ENCODE results near the gene COLEC11. TPM values are rescaled to one million over a fixed set of nuclear protein-coding genes. Genes with fewer than 3 reads are reported as not detected.

Gene COLEC11
- total RNA-seq, 1 experiment from 2014 or later = 0.39 TPM

DNA sequence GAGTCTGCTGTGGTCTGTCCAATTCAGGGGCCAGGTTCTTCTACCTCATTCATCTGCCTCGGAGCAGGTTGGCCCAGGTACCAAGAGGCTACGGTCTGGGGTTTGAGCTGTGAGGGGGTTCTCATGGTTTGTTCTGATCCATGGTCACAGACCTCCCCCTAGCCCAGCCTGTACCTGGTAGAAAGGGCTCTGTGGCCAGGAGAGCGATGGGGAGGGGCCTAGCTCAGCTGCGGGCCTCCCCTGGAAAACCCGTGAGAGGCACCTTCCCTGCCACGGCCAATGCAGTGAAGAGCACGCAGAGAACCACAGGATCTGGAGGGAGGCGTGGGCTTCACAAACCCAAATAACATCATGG, 43.5 kb downstream of the COLEC11 start:
- no peak overlapping the region for H3K27ac ChIP-seq (ENCODE audit: insufficient read length, low read depth, low read length)
- no peak overlapping the region for H3K56ac ChIP-seq (ENCODE audit: insufficient read length, low read depth, low read length)
- H4K91ac ChIP-seq (ENCODE audit: insufficient read length, low read depth, low read length) = no peak overlapping the region
- Mint-ChIP-seq H3K36me3 (ENCODE audit: insufficient read depth in 1 of 3, low read depth in 3 of 3) (no peaks in the 10 kb centered on the region), H3K4me3 (no peak overlapping the region), H3K4me1 (peaks cover 7 to 11% of the 10 kb centered on the region in 2 experiments), H3K27me3 (ENCODE audit: low read depth) (peaks cover 20% of the 10 kb centered on the region), H3K27ac (no peak overlapping the region), H3K9me3 (no peaks in the 10 kb centered on the region)
- H3K18ac ChIP-seq (ENCODE audit: insufficient read length, low read depth, low read length) = no peak overlapping the region
- no peak overlapping the region for H3K4me2 ChIP-seq (ENCODE audit: insufficient read depth, insufficient read length, low read length)
- H2BK120ac ChIP-seq (ENCODE audit: low read depth, low read length, poor library complexity, severe bottlenecking) = no peak overlapping the region
- no peaks in the 10 kb centered on the region for H3K79me2 ChIP-seq (ENCODE audit: insufficient read depth, low read length)
- no peak overlapping the region for H3T11ph ChIP-seq (ENCODE audit: low read length)
- no CpG with 5 or more reads among the region's 8 CpGs for WGBS (ENCODE audit: extremely low coverage, insufficient read length, low lambda C conversion rate)
- no peak overlapping the region for H3K23ac ChIP-seq (ENCODE audit: insufficient read length, low read depth, low read length)
- no peaks in the 10 kb centered on the region for H3K79me1 ChIP-seq (ENCODE audit: insufficient read depth, low read depth, low read length, poor library complexity, severe bottlenecking)
- no peak overlapping the region for H3K4ac ChIP-seq (ENCODE audit: low read depth, low read length)
- no peaks in the 10 kb centered on the region for H3K9me3 ChIP-seq (ENCODE audit: control insufficient read depth, low read depth, low read length)
- no peak overlapping the region for H4K8ac ChIP-seq (replicated peaks; ENCODE audit: insufficient read length, low read depth, low read length)
- H3K23me2 ChIP-seq (ENCODE audit: insufficient read length, low read depth, low read length, poor library complexity, severe bottlenecking) = no peaks in the 10 kb centered on the region
- H3K4me1 ChIP-seq (ENCODE audit: insufficient read depth, low read length) = no peaks in the 10 kb centered on the region
- H2AFZ ChIP-seq (ENCODE audit: low read length) = no peak overlapping the region
- peak; percentile 27 for DNase-seq
- H2BK20ac ChIP-seq (ENCODE audit: low read depth, low read length, poor library complexity, severe bottlenecking) = no peak overlapping the region
- no peak overlapping the region for H2BK12ac ChIP-seq (ENCODE audit: insufficient read length, low read depth, low read length)
- H2BK15ac ChIP-seq (ENCODE audit: low read depth, low read length) = no peak overlapping the region
- no peaks in the 10 kb centered on the region for H3K27me3 ChIP-seq (ENCODE audit: insufficient read depth, low read length)
- H4K5ac ChIP-seq (ENCODE audit: insufficient read length, low read depth, low read length) = no peak overlapping the region
- H2BK5ac ChIP-seq (ENCODE audit: insufficient read length, low read length) = no peak overlapping the region
- no peak overlapping the region for H2AK5ac ChIP-seq (ENCODE audit: insufficient read length, low read length)
- H4K20me1 ChIP-seq (ENCODE audit: control insufficient read depth, insufficient read depth, insufficient read length) = no peaks in the 10 kb centered on the region
- H3K9ac ChIP-seq (ENCODE audit: extremely low read depth, insufficient read length, low read length) = no peak overlapping the region
- H3K14ac ChIP-seq (ENCODE audit: insufficient read depth, low read length) = no peak overlapping the region
- TF ChIP-seq, protein P1, sequence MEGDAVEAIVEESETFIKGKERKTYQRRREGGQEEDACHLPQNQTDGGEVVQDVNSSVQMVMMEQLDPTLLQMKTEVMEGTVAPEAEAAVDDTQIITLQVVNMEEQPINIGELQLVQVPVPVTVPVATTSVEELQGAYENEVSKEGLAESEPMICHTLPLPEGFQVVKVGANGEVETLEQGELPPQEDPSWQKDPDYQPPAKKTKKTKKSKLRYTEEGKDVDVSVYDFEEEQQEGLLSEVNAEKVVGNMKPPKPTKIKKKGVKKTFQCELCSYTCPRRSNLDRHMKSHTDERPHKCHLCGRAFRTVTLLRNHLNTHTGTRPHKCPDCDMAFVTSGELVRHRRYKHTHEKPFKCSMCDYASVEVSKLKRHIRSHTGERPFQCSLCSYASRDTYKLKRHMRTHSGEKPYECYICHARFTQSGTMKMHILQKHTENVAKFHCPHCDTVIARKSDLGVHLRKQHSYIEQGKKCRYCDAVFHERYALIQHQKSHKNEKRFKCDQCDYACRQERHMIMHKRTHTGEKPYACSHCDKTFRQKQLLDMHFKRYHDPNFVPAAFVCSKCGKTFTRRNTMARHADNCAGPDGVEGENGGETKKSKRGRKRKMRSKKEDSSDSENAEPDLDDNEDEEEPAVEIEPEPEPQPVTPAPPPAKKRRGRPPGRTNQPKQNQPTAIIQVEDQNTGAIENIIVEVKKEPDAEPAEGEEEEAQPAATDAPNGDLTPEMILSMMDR (conservative IDR thresholded peaks at IDR 0.05) = no peak

Measured in H9 (cell line).